Measurements from ENCODE around the gene SLC30A9.

DNA sequence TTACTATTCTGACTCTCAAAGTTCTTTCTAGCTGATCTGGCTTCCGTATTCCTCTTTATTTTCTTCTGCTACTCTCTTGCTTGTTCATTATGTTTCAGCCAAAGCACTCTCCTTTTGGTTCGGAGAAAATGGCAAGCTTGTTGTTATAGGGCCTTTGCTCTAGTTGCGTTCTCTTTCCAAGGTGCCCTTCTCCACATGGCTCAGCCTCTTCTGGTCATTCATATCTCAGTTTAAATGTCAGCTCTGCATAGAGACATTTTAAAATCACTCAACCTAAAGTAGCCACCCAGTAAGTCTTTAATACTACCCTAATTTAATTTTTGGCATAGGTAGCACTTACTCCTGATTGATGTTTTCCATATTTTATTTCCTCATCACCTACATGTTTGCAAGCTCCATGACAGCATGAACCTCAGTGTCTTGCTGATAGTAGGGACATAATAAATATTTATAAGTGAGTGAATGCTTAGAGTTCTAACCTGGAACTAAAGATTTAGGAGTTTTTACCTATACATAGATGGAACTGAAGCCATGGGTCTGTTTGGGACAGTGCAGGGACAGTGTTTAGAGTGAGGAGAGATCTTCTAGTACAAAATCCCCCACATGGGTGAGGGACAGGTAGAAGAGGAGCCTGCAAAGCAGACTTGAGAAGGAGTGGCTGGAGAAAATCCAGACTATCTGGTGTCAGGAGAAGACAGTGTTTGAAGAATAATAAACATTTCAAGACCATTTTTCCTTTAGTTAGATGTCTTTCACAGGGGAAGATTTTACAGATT is 17.9 kb downstream of the SLC30A9 start:
- TF ChIP-seq EZH2 (IDR thresholded peaks at IDR 0.05; ENCODE audit: insufficient read depth, poor library complexity, severe bottlenecking) = no peak
- TF ChIP-seq EZH2phosphoT487 (IDR thresholded peaks at IDR 0.05; ENCODE audit: insufficient read depth, low read depth) = no peak
